Thoracic aorta (tissue), 2 donors: Measurements from ENCODE around the gene PHF1. TPM values are rescaled to one million over a fixed set of nuclear protein-coding genes. Genes with fewer than 3 reads are reported as not detected.
A peak's percentile ranks its signal among the peaks of the same experiment; 100 is the strongest.

Experiments used
- ATAC-seq: fragments of 150-250 bp; one replicate; pipeline ENCODE4 v1.8.0; 2017; ENCODE audit warnings: low read depth; ENCODE audit not compliant: insufficient number of reproducible peaks, low FRiP score
- DNase-seq: peaks from one replicate; pipeline ENCODE4 v3.0.0-alpha.2; 2020; ENCODE audit warnings: low spot score
- H3K27ac ChIP-seq, 2 donors: fragments of 200-600 bp; sonication (generic); 1 replicate in 1 of 2; 2 replicates in 1 of 2; pipeline ENCODE4 v1.5.1; 2016; ENCODE audit warnings: mild to moderate bottlenecking in 2 of 2, moderate library complexity in 2 of 2
- H3K27me3 ChIP-seq: fragments of 200-600 bp; sonication (generic); replicated peaks from 2 replicates; pipeline ENCODE4 v1.6.0; 2016; ENCODE audit warnings: mild to moderate bottlenecking; ENCODE audit not compliant: insufficient read depth
- H3K36me3 ChIP-seq: fragments of 200-600 bp; sonication (generic); one replicate; pipeline ENCODE4 v1.5.1; 2016
- H3K4me1 ChIP-seq, 2 donors: fragments of 200-600 bp; sonication (generic); 1 replicate in 1 of 2; 2 replicates in 1 of 2; pipeline versions ENCODE4 v1.5.1 to v1.6.0; 2016; ENCODE audit warnings: low read depth in 2 of 2, mild to moderate bottlenecking in 1 of 2; ENCODE audit not compliant: control insufficient read depth in 1 of 2
- H3K4me3 ChIP-seq: fragments of 200-600 bp; sonication (generic); 2 replicates; pipeline ENCODE4 v1.5.1; 2016; ENCODE audit warnings: mild to moderate bottlenecking
- H3K9me3 ChIP-seq: fragments of 200-600 bp; sonication (generic); 2 replicates; pipeline ENCODE4 v1.5.1; 2016
- CTCF ChIP-seq: fragments of 200-600 bp; sonication (generic); IDR thresholded peaks from one replicate; pipeline ENCODE4 v1.5.1; 2019; ENCODE audit warnings: antibody characterized with exemption
- total RNA-seq, 2 donors: library from RNA; depleted of rRNA; stranded (reverse); fragments of >200 nt; gene quantifications; one replicate each; pipeline versions ENCODE4 v1.1.0 to v1.2.3, GENCODE V29; 2016

Gene PHF1
- total RNA-seq, 2 donors from 2014 or later, result 82.0 to 104 TPM

- H3K27ac ChIP-seq, result peak within 1 kb of the TSS; percentile 91 to 92
- no peaks in the 10 kb centered on the region for H3K9me3 ChIP-seq
- H3K4me1 ChIP-seq, result peaks cover 22 to 52% of the 10 kb centered on the region in 2 donors
- no peak for TF ChIP-seq CTCF
- DNase-seq (no peak), ATAC-seq (no peak)
- no peaks in the 10 kb centered on the region for H3K27me3 ChIP-seq
- H3K4me3 ChIP-seq, result peak within 1 kb of the TSS; percentile 70
- peaks cover 10% of the 10 kb centered on the region for H3K36me3 ChIP-seq
Observed at GRCh38 chr6:33419580-33420490, 9.0 kb downstream of the PHF1 start, which contains the start of gene SYNGAP1. Gene SYNGAP1 (plus strand): TSS chr6:33420065. CDS start chr6:33420265, 200 bp downstream.

GRCh38 chr6:33420491-33421343 lies 9.9 kb downstream of the PHF1 start:
- Histone ChIP-seq H3K36me3 (peaks cover 4% of the 10 kb centered on the region), H3K4me1 (peaks cover 23 to 49% of the 10 kb centered on the region in 2 donors), H3K4me3 (peak overlapping the region; percentile 68), H3K27ac (peak overlapping the region; percentile 54 to 62), H3K9me3 (no peaks in the 10 kb centered on the region), H3K27me3 (no peaks in the 10 kb centered on the region)
- no peak for DNase-seq
- no peak for ATAC-seq
- no peak for TF ChIP-seq CTCF

GRCh38 chr6:33421344-33421643 lies 10.5 kb downstream of the PHF1 start:
- no peaks in the 10 kb centered on the region for H3K9me3 ChIP-seq
- peaks cover 24 to 45% of the 10 kb centered on the region in 2 donors for H3K4me1 ChIP-seq
- no peak overlapping the region for H3K4me3 ChIP-seq
- H3K27ac ChIP-seq, result peak overlapping the region in 1 of 2 donors; percentile 5
- no peak for ATAC-seq
- no peak for DNase-seq
- no peak for TF ChIP-seq CTCF
- no peaks in the 10 kb centered on the region for H3K36me3 ChIP-seq
- no peaks in the 10 kb centered on the region for H3K27me3 ChIP-seq

- Histone ChIP-seq H3K4me1 (peaks cover 28 to 45% of the 10 kb centered on the region in 2 donors), H3K36me3 (no peaks in the 10 kb centered on the region), H3K27ac (peak overlapping the region in 1 of 2 donors; percentile 66), H3K9me3 (no peaks in the 10 kb centered on the region), H3K27me3 (no peaks in the 10 kb centered on the region), H3K4me3 (no peak overlapping the region)
- ATAC-seq, result no peak
- TF ChIP-seq CTCF, result no peak
- no peak for DNase-seq
Observed at GRCh38 chr6:33423777-33424176, 13.0 kb downstream of the PHF1 start.
